GM19099 (cell line): Measurements from ENCODE around the gene RETREG3.
"Not testable (repeated sequence)": the region's sequence is repeated elsewhere in the genome, so short reads cannot be mapped to it uniquely, and the experiment has no call there.

ENCODE experiments used
- POLR2A ChIP-seq: IDR thresholded peaks from 3 replicates; pipeline ENCODE4 v1.6.1; 2011; ENCODE audit warnings: low read depth; ENCODE audit not compliant: insufficient read length; ENCODE audit errors: extremely low read depth

The RETREG3 gene

GRCh38 chr17:42564815-42565522, 44.2 kb downstream of the RETREG3 start:
- no peak for TF ChIP-seq POLR2A

GRCh38 chr17:42563950-42564349, 45.2 kb downstream of the RETREG3 start:
- no peak for TF ChIP-seq POLR2A

GRCh38 chr17:42563543-42563942, 45.6 kb downstream of the RETREG3 start:
- peak; percentile 2 for TF ChIP-seq POLR2A

GRCh38 chr17:42563143-42563509, 46.0 kb downstream of the RETREG3 start:
- TF ChIP-seq POLR2A: no peak

GRCh38 chr17:42562388-42563142, 46.6 kb downstream of the RETREG3 start:
- TF ChIP-seq POLR2A: no peak

- TF ChIP-seq POLR2A: peak; percentile 68
Measured at GRCh38 chr17:42561897-42562387, 47.2 kb downstream of the RETREG3 start, which contains the start of gene COASY. Gene COASY (plus strand): TSS chr17:42562148. CDS start chr17:42562623, 475 bp downstream.

- TF ChIP-seq POLR2A: no peak
Measured at GRCh38 chr17:42560246-42560645, 48.9 kb downstream of the RETREG3 start.

GRCh38 chr17:42559075-42559474, 50.1 kb downstream of the RETREG3 start:
- TF ChIP-seq POLR2A: no peak

GRCh38 chr17:42555122-42555622, 54.0 kb downstream of the RETREG3 start:
- TF ChIP-seq POLR2A: no peak

- peak; percentile 80 for TF ChIP-seq POLR2A
Measured at GRCh38 chr17:42554250-42555121, 54.7 kb downstream of the RETREG3 start.

- TF ChIP-seq POLR2A: no peak
Measured at GRCh38 chr17:42553866-42554249, 55.3 kb downstream of the RETREG3 start.

GRCh38 chr17:42553161-42553818, 55.9 kb downstream of the RETREG3 start:
- no peak for TF ChIP-seq POLR2A

GRCh38 chr17:42552736-42553135, 56.4 kb downstream of the RETREG3 start, which contains the start of gene HSD17B1:
Gene HSD17B1 (plus strand): TSS chr17:42552923. CDS start chr17:42552934, 11 bp downstream.
- TF ChIP-seq POLR2A: not testable (repeated sequence)
